SU-DHL-6 (cell line): ENCODE data around the gene POLN.

Experiments used
- H2AFZ ChIP-seq: fragments of 200-600 bp; sonication (generic); 2 replicates; pipeline ENCODE4 v1.6.1; 2014; ENCODE audit warnings: low read depth, mild to moderate bottlenecking, moderate library complexity, mixed read lengths, antibody characterized with exemption, low read length; ENCODE audit not compliant: severe bottlenecking
- H3F3A ChIP-seq: fragments of 200-600 bp; shearing (Covaris generic); 2 replicates; pipeline ENCODE4 v1.6.0; 2016; ENCODE audit warnings: antibody characterized with exemption, mild to moderate bottlenecking; ENCODE audit not compliant: insufficient read depth
- H3K27ac ChIP-seq: fragments of 200-600 bp; sonication (generic); 2 replicates; pipeline ENCODE4 v1.5.1; 2016; ENCODE audit warnings: low read depth, mild to moderate bottlenecking, low read length, moderate library complexity, mixed read lengths
- H3K27me3 ChIP-seq: fragments of 200-600 bp; sonication (generic), shearing (Covaris generic); 2 replicates; pipeline ENCODE4 v1.6.0; 2014; ENCODE audit warnings: mild to moderate bottlenecking, low read length
- H3K36me3 ChIP-seq: fragments of 200-600 bp; sonication (generic); 2 replicates; pipeline ENCODE4 v1.6.1; 2014; ENCODE audit warnings: mild to moderate bottlenecking, low read length, mixed read lengths
- H3K4me2 ChIP-seq: fragments of 300-600, 200-600 bp; shearing (Covaris generic), sonication (generic); 2 replicates; pipeline ENCODE4 v1.6.0; 2014; ENCODE audit warnings: low read length, low read depth, mild to moderate bottlenecking; ENCODE audit not compliant: poor library complexity, severe bottlenecking
- H3K4me3 ChIP-seq: fragments of 200-600 bp; sonication (generic); 2 replicates; pipeline ENCODE4 v1.5.1; 2014; ENCODE audit warnings: antibody characterized with exemption, low read length, mild to moderate bottlenecking, mixed read lengths; ENCODE audit not compliant: insufficient read depth, poor library complexity, severe bottlenecking
- H3K79me2 ChIP-seq: fragments of 200-600 bp; sonication (generic); 2 replicates; pipeline ENCODE4 v1.6.1; 2014; ENCODE audit warnings: mild to moderate bottlenecking, low read length, moderate library complexity; ENCODE audit not compliant: insufficient read depth
- H3K9ac ChIP-seq: fragments of 200-600 bp; sonication (generic); 2 replicates; pipeline ENCODE4 v1.7.0; 2014; ENCODE audit warnings: mild to moderate bottlenecking, low read length
- H3K9me2 ChIP-seq: fragments of 200-600 bp; sonication (generic); replicated peaks from 2 replicates; pipeline ENCODE4 v1.6.1; 2014; ENCODE audit warnings: low read length; ENCODE audit not compliant: insufficient read depth
- H3K9me3 ChIP-seq: fragments of 200-600 bp; sonication (generic); 2 replicates; pipeline ENCODE4 v1.6.1; 2014; ENCODE audit warnings: low read length, mixed read lengths; ENCODE audit not compliant: insufficient read depth
- H4K20me1 ChIP-seq: fragments of 200-600 bp; sonication (generic); 2 replicates; pipeline ENCODE4 v1.6.1; 2014; ENCODE audit warnings: low read depth, mild to moderate bottlenecking, antibody characterized with exemption, low read length, moderate library complexity, mixed read lengths
- CTCF ChIP-seq: fragments of 200-600 bp; sonication (generic); IDR thresholded peaks from one replicate; pipeline ENCODE4 v1.5.1; 2017; ENCODE audit warnings: antibody characterized with exemption, mild to moderate bottlenecking, low read length, moderate library complexity; ENCODE audit not compliant: insufficient read depth, poor library complexity, severe bottlenecking
- EZH2phosphoT487 ChIP-seq: fragments of 200-600 bp; sonication (generic), shearing (Covaris generic); conservative IDR thresholded peaks from 2 replicates; pipeline ENCODE4 v1.6.1; 2018; ENCODE audit warnings: mild to moderate bottlenecking, antibody characterized with exemption, low read length, moderate library complexity, mixed read lengths

The POLN gene

GRCh38 chr4:2247128-2248043 is 5.5 kb upstream of the POLN start:
- Histone ChIP-seq H3K9me3 (no peaks in the 10 kb centered on the region), H3K36me3 (no peaks in the 10 kb centered on the region), H3K27ac (no peak overlapping the region), H4K20me1 (no peaks in the 10 kb centered on the region), H3K9me2 (no peaks in the 10 kb centered on the region), H3K9ac (no peak overlapping the region), H3K27me3 (no peaks in the 10 kb centered on the region), H3K79me2 (no peaks in the 10 kb centered on the region), H3K4me2 (no peak overlapping the region), H2AFZ (no peak overlapping the region), H3F3A (no peaks in the 10 kb centered on the region), H3K4me3 (no peak overlapping the region)
- TF ChIP-seq EZH2phosphoT487 = no peak
- no peak for TF ChIP-seq CTCF

DNA sequence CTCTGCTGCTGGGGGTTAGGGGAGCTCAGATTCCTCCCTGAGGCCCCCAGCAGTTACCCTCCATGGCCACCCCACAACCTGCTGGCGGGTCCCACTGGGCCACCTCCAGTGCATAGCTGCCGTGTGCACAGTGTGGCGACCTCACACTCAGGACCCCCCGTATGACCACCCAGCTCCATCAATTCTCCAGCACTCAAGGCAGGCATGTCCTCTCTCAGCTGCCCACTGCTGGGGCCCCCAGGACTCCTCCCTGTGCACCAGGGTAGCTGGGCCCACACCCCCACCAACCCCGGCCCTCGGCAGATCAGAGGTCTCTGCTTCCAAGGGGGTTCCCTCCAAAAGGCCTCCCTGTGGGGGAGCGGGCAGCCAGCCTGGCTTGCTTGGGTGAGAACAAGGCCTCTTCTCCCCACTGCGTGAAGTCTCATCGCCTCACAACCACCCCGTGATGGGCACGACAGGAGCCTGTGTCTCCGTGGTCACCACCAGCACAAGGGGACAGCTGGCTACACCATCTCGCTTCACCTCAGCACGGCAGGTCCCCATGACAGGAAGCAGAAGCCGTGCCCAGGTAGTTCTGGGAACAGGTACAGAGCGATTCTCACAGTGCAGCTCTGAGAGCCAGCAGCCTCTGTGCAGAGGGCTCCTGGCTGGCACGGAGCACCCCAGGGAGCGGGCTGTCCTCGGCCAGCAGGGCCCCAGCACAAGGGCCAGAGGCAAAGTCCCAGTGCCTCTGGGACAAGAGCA is 4.6 kb upstream of the POLN start:
- Histone ChIP-seq H3K27me3 (no peaks in the 10 kb centered on the region), H3K9me2 (no peaks in the 10 kb centered on the region), H3K9me3 (no peaks in the 10 kb centered on the region), H3F3A (no peaks in the 10 kb centered on the region), H3K79me2 (peaks cover under 1% of the 10 kb centered on the region; the same call in 1 of the 2 replicates), H3K4me3 (no peak overlapping the region), H3K9ac (no peak overlapping the region), H4K20me1 (no peaks in the 10 kb centered on the region), H3K27ac (no peak overlapping the region), H2AFZ (no peak overlapping the region), H3K4me2 (no peak overlapping the region), H3K36me3 (no peaks in the 10 kb centered on the region)
- TF ChIP-seq CTCF (no peak), EZH2phosphoT487 (no peak)

DNA sequence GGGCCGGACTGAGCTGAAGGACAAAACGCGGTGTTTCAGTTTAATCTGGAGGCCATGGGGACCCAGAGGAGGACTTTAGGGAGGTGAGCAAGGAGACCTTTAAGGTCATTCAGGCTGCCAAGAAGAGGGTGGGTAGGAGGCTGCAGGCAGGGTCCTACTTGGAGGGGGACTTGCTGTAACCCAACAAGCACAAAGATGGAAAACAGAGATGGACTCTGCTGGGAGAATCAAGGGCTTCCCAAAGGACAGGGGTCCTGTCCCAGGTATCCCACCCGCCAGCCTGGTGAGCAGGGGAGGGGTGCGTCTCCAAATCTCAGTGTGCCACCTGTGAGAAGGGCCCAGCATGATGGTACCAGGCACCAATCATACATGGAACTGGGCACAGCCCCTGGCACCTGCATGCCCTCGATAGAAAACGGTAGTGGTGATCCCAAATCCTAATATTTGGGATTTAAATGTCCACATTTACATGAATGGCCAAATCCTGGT is 3.9 kb upstream of the POLN start:
- Histone ChIP-seq H4K20me1 (no peaks in the 10 kb centered on the region), H3K27me3 (no peaks in the 10 kb centered on the region), H3K36me3 (no peaks in the 10 kb centered on the region), H3K9me3 (no peaks in the 10 kb centered on the region), H3K79me2 (peaks cover 8% of the 10 kb centered on the region), H2AFZ (no peak overlapping the region), H3K27ac (no peak overlapping the region), H3F3A (no peaks in the 10 kb centered on the region), H3K4me3 (no peak overlapping the region), H3K9me2 (no peaks in the 10 kb centered on the region), H3K4me2 (no peak overlapping the region), H3K9ac (no peak overlapping the region)
- no peak for TF ChIP-seq EZH2phosphoT487
- no peak for TF ChIP-seq CTCF
